ENCODE results near the gene BTRC. TPM values are rescaled to one million over a fixed set of nuclear protein-coding genes. Genes with fewer than 3 reads are reported as not detected.

Gene BTRC
- total and polyA plus RNA-seq, 10 of the 15 experiments (the other 5 are each of a cell fraction or from before 2014, with no cell fraction given) = 2.2 to 18.6 (median 8.6) TPM

- DNase-seq (ENCODE audit: low read depth, low spot score) (no peak), FAIRE-seq (no peak), ATAC-seq (no peak)
- no peak overlapping the region for H3K27ac ChIP-seq (ENCODE audit: control insufficient read depth, insufficient read depth)
- ChIA-PET POLR2A (no interaction called here), CTCF (interaction anchor here (1.1 kb wide), 1 partner anchor 56 kb away, joined by 3 read pairs; no protein-coding TSS in a partner anchor), SMC1A (ENCODE audit: uncharacterized antibody, unreplicated experiment) (interaction anchor here (0.7 to 1.0 kb wide), 2 partner anchors 13 to 115 kb away, joined by 3 to 4 read pairs; no protein-coding TSS in a partner anchor), RAD21 (ENCODE audit: unreplicated experiment) (interaction anchor here (0.9 kb wide), 1 partner anchor 115 kb away, joined by 4 read pairs; no protein-coding TSS in a partner anchor)
- H3K9ac ChIP-seq (ENCODE audit: control insufficient read depth, insufficient read depth, low read length) = no peak overlapping the region
- in situ Hi-C loops (cut with MboI) = no loop called here
- H3K27me3 ChIP-seq (replicated peaks in 1 of 2; ENCODE audit: control insufficient read depth in 2 of 2, insufficient read depth in 2 of 2, low read length in 1 of 2) = no peaks in the 10 kb centered on the region
- intact Hi-C loops (cut with micrococcal nuclease; ENCODE audit: unreplicated experiment) = loop anchor here (5.0 to 10.0 kb wide), 2 partner anchors 91 to 433 kb away; partner anchors contain the start of gene NPM3
- BruUV-seq (replicated peaks) = no TSS peak
- no peaks in the 10 kb centered on the region for H3K36me3 ChIP-seq (ENCODE audit: control insufficient read depth in 2 of 2, insufficient read depth in 2 of 2, low read length in 1 of 2)
- H3K4me1 ChIP-seq (ENCODE audit: control insufficient read depth, insufficient read depth, low read length) = 0 out of 2 replicates have a peak, but pooled peaks cover 3% of the 10 kb centered on the region
- H3K4me3 ChIP-seq = no peak overlapping the region
- H3K4me2 ChIP-seq (ENCODE audit: control insufficient read depth, insufficient read depth) = no peak overlapping the region
- H3K79me2 ChIP-seq (ENCODE audit: control insufficient read depth, insufficient read depth, low read length) = peaks cover 10% of the 10 kb centered on the region
- no peaks in the 10 kb centered on the region for H3K9me3 ChIP-seq (replicated peaks; ENCODE audit: control insufficient read depth, insufficient read depth, low read length)
- TF ChIP-seq NKRF (conservative IDR thresholded peaks at IDR 0.05) = no peak
- TF ChIP-seq CHD1 (IDR thresholded peaks at IDR 0.05; ENCODE audit: low read depth, low read length) = no peak
- TF ChIP-seq RCOR1 (conservative IDR thresholded peaks at IDR 0.05; ENCODE audit: low read depth, low read length) = no peak
- TF ChIP-seq NR2C1 (IDR thresholded peaks at IDR 0.05) = no peak
- no peak for TF ChIP-seq LARP7 (IDR thresholded peaks at IDR 0.05)
- TF ChIP-seq BACH1 (IDR thresholded peaks at IDR 0.05; ENCODE audit: borderline replicate concordance) = no peak
- no peak for TF ChIP-seq NR2F1 (conservative IDR thresholded peaks at IDR 0.05)
- TF ChIP-seq IKZF1 (conservative IDR thresholded peaks at IDR 0.05) = no peak
- no peak for TF ChIP-seq IRF5 (IDR thresholded peaks at IDR 0.05; ENCODE audit: borderline replicate concordance)
- no peak for TF ChIP-seq ZBTB4 (CRISPR knock-in tag; IDR thresholded peaks at IDR 0.05)
- TF ChIP-seq CEBPB (IDR thresholded peaks at IDR 0.05; ENCODE audit: borderline replicate concordance in 1 of 2, low read depth in 2 of 2, low read length in 2 of 2) = no peak
- no peak for TF ChIP-seq EP300 (IDR thresholded peaks at IDR 0.05; ENCODE audit: borderline replicate concordance in 1 of 2, control insufficient read depth in 1 of 2, low read depth in 2 of 2, low read length in 2 of 2)
- TF ChIP-seq RELA (IDR thresholded peaks at IDR 0.05; ENCODE audit: borderline replicate concordance, partially characterized antibody) = no peak
- no peak overlapping the region for H2AFZ ChIP-seq (ENCODE audit: control insufficient read depth, low read depth, low read length)
- no peaks in the 10 kb centered on the region for H4K20me1 ChIP-seq (ENCODE audit: control insufficient read depth, insufficient read depth)
These were observed 2.5 kb upstream of the BTRC start for GRCh38 chr10:101351477-101351876.

Data from GM12878 (cell line).